CD4-positive, alpha-beta T cell (primary cell): ENCODE data around the gene ARL16. TPM values are rescaled to one million over a fixed set of nuclear protein-coding genes. Genes with fewer than 3 reads are reported as not detected.
A peak's percentile ranks its signal among the peaks of the same experiment; 100 is the strongest.

ENCODE experiments used
- ATAC-seq: fragments of 200-7000 bp; cut with Tn5 transposase; one replicate; pipeline ENCODE4 v1.10.0; 2022; ENCODE audit warnings: mild to moderate bottlenecking; ENCODE audit not compliant: poor library complexity
- CTCF ChIA-PET: fragments of 350-600 bp; sonication (Branson Sonifier 250); formaldehyde crosslinking; loops from one replicate; lab custom pipeline; 2021; ENCODE audit warnings: antibody characterized with exemption, inconsistent platforms; lab: Charles Lee
- POLR2A ChIA-PET: fragments of 350-600 bp; sonication (Branson Sonifier 250); formaldehyde crosslinking; loops from one replicate; lab custom pipeline; 2021; ENCODE audit warnings: antibody characterized with exemption, inconsistent platforms; lab: Charles Lee
- DNase-seq, 14 experiments: peaks; one replicate each; pipeline ENCODE4 v3.0.0-alpha.2; 2013 to 2020; ENCODE audit warnings: mixed read lengths in 2 of 14
- H3K27ac ChIP-seq, 2 donors: one replicate each; pipeline versions ENCODE4 v1.5.1 to v1.7.0; 2013; ENCODE audit warnings: low read length in 2 of 2, low read depth in 1 of 2, mild to moderate bottlenecking in 1 of 2
- H3K27me3 ChIP-seq, 2 experiments: 1 replicate in 1 of 2; 2 replicates in 1 of 2; pipeline versions ENCODE4 v1.6.1 to v1.7.0; 2013; ENCODE audit warnings: low read length in 2 of 2, control low read depth in 1 of 2, mild to moderate bottlenecking in 1 of 2, moderate library complexity in 1 of 2; ENCODE audit not compliant: insufficient read depth in 2 of 2, control insufficient read depth in 1 of 2
- H3K36me3 ChIP-seq: one replicate; pipeline ENCODE4 v1.6.1; 2013; ENCODE audit warnings: low read length, control low read depth; ENCODE audit not compliant: insufficient read depth
- H3K4me1 ChIP-seq: one replicate; pipeline ENCODE4 v1.6.1; 2013; ENCODE audit warnings: low read length, control low read depth; ENCODE audit not compliant: insufficient read depth
- H3K4me3 ChIP-seq: one replicate; pipeline ENCODE4 v1.5.1; 2013; ENCODE audit warnings: mild to moderate bottlenecking, low read length, moderate library complexity
- H3K9me3 ChIP-seq, 2 experiments: 1 replicate in 1 of 2; 2 replicates in 1 of 2; pipeline versions ENCODE4 v1.6.1 to v1.7.0; 2013; ENCODE audit warnings: low read length in 2 of 2, mild to moderate bottlenecking in 2 of 2, control low read depth in 1 of 2, moderate library complexity in 1 of 2; ENCODE audit not compliant: control insufficient read depth in 1 of 2, insufficient read depth in 1 of 2
- H3K27ac Mint-ChIP-seq: one replicate; pipeline ENCODE4 v1.8.0; 2020; ENCODE audit warnings: mixed read lengths
- H3K27me3 Mint-ChIP-seq: one replicate; pipeline ENCODE4 v1.8.0; 2021; ENCODE audit warnings: mixed read lengths
- H3K36me3 Mint-ChIP-seq: one replicate; pipeline ENCODE4 v1.8.0; 2021; ENCODE audit warnings: low read depth, mixed read lengths
- H3K4me1 Mint-ChIP-seq: one replicate; pipeline ENCODE4 v1.8.0; 2021; ENCODE audit warnings: low read depth, mixed read lengths
- H3K4me3 Mint-ChIP-seq: one replicate; pipeline ENCODE4 v1.8.0; 2020; ENCODE audit warnings: mild to moderate bottlenecking, mixed read lengths
- H3K9me3 Mint-ChIP-seq: one replicate; pipeline ENCODE4 v1.8.0; 2020; ENCODE audit warnings: mixed read lengths
- intact Hi-C, 2 experiments: fragments of 100-400 bp; cut with DNase I in 1 of 2; cut with micrococcal nuclease in 1 of 2; formaldehyde crosslinking; loops; one replicate each; pipeline versions ENCODE4 v1.15.1 to v1.9.0; 2023 to 2025; cut with DNase I, micrococcal nuclease
- total RNA-seq, 174 experiments: library from RNA in 2 of 174; stranded (reverse) in 2 of 174; gene quantifications; one replicate each; pipeline ENCODE4 v1.2.3 and lab custom pipeline; 2021 to 2026
- TF ChIP-seq, protein P1 (sequence below): fragments of 200-600 bp; IDR thresholded peaks from one replicate; pipeline ENCODE4 v1.8.0; 2022; ENCODE audit warnings: antibody characterized with exemption, mild to moderate bottlenecking

Gene ARL16
- total RNA-seq, 2 experiments from 2014 or later = 35.7 to 38.5 TPM

DNA sequence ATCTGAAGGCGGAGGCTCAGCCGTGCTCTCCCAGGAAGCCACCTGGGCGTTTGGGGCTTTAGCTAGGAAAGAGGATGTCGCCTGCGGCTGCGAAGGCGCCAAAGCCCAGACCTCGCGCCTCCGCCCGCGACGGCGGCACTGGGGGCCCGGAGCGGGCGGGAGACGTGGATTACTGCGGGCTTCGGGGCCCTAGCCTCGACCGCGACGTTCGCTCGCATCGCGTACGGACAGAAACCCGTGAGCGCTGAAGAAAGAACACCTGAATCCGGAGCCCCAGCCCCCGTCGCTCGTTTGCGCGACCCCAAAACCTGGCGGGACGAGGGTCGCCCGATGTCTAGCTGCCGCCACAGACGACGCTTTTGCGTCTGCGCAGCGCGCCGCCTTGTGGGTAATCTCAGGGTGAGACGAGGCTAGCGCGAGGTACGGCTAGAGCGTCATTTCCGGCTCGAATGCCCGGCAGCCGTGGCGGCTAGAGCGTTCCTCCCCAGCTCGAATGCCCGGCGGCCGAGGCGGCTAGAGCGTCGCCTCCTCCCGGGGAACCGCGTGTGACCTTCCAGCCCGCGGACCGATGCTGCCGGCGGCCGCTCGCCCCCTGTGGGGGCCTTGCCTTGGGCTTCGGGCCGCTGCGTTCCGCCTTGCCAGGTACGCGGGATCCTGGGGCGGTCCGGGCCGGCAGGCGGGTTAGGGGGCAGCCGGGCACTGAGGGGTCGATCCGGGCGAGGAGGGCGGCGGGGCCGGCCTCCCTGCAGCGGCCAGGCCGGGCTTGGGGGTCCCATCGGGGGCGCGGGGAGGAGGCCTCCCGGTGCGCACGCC, 19.5 kb upstream of the ARL16 start, which contains the start of gene MRPL12:
Gene MRPL12 (plus strand): TSS at position 434 of the 813 bp plus-strand sequence. CDS start 135 bp downstream, at position 569.
- CTCF ChIA-PET = interaction anchor here (1.3 kb wide), 1 partner anchor 23 kb away, joined by 3 read pairs; no protein-coding TSS in a partner anchor
- intact Hi-C loops = loop anchor here (1.0 to 5.0 kb wide), 5 partner anchors 8 to 224 kb away; partner anchors contain the start of genes CCDC137 (in 1 of the 2), HGS (in 1 of the 2), MAFG (in 1 of the 2) and NPLOC4 (in 1 of the 2)
- no peaks in the 10 kb centered on the region for H3K9me3 Mint-ChIP-seq

DNA sequence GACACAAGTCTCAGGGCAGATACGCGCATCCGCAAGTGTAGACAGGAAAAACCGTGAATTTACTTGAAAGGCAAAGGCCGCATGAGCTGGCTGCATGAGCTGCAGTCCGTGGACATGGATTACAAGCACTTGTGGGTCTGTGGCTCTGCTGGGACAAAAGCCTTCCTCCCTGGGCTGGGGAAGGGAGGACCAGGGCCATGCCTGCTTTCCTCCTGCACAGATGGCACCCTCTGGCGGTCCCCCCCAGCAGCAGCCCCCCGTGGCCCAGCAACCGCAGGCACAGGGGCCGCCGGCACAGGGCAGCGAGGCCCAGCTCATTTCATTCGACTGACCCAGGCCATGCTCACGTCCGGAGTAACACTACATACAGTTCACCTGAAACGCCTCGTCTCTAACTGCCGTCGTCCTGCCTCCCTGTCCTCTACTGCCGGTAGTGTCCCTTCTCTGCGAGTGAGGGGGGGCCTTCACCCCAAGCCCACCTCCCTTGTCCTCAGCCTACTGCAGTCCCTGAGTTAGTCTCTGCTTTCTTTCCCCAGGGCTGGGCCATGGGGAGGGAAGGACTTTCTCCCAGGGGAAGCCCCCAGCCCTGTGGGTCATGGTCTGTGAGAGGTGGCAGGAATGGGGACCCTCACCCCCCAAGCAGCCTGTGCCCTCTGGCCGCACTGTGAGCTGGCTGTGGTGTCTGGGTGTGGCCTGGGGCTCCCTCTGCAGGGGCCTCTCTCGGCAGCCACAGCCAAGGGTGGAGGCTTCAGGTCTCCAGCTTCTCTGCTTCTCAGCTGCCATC, 17.9 kb upstream of the ARL16 start:
- Mint-ChIP-seq H3K36me3 (peaks cover 69% of the 10 kb centered on the region), H3K27me3 (no peaks in the 10 kb centered on the region), H3K9me3 (no peaks in the 10 kb centered on the region), H3K4me3 (no peak overlapping the region), H3K4me1 (peaks cover 27% of the 10 kb centered on the region), H3K27ac (peak overlapping the region; percentile 97)
- ChIA-PET CTCF (interaction anchor here (1.8 kb wide), 1 partner anchor 18 kb away, joined by 5 read pairs; the partner anchor contains the start of genes ARL16 and HGS), POLR2A (interaction anchor here (0.7 to 4.7 kb wide), 5 partner anchors 16 to 336 kb away, joined by 3 to 43 read pairs (median 4); partner anchors contain the start of genes ARL16, CCDC137, DCXR and HGS)
- Histone ChIP-seq H3K4me1 (peaks cover 39% of the 10 kb centered on the region), H3K4me3 (peak overlapping the region; percentile 93), H3K27ac (peak overlapping the region in 1 of 2 donors; percentile 32), H3K36me3 (peaks cover 51% of the 10 kb centered on the region), H3K9me3 (no peaks in the 10 kb centered on the region), H3K27me3 (no peaks in the 10 kb centered on the region)
- ATAC-seq (no peak), DNase-seq (peak in 2 of 14 experiments; percentile 38 to 47)
- TF ChIP-seq, protein P1, sequence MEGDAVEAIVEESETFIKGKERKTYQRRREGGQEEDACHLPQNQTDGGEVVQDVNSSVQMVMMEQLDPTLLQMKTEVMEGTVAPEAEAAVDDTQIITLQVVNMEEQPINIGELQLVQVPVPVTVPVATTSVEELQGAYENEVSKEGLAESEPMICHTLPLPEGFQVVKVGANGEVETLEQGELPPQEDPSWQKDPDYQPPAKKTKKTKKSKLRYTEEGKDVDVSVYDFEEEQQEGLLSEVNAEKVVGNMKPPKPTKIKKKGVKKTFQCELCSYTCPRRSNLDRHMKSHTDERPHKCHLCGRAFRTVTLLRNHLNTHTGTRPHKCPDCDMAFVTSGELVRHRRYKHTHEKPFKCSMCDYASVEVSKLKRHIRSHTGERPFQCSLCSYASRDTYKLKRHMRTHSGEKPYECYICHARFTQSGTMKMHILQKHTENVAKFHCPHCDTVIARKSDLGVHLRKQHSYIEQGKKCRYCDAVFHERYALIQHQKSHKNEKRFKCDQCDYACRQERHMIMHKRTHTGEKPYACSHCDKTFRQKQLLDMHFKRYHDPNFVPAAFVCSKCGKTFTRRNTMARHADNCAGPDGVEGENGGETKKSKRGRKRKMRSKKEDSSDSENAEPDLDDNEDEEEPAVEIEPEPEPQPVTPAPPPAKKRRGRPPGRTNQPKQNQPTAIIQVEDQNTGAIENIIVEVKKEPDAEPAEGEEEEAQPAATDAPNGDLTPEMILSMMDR = no peak
- intact Hi-C loops = loop anchor here (2.0 to 5.0 kb wide), 4 partner anchors 17 to 226 kb away; partner anchors contain the start of genes CCDC137 (in 1 of the 2), HGS (in 1 of the 2), MAFG (in 1 of the 2) and NPLOC4 (in 1 of the 2)

More for the DNA sequence above, 19.5 kb upstream of the ARL16 start, which contains the start of gene MRPL12:
- DNase-seq (peak; percentile 74 to 94 (median 85)), ATAC-seq (peak; percentile 87)
- Mint-ChIP-seq H3K27ac (peak within 1 kb of the TSS; percentile 97), H3K4me1 (peaks cover 27% of the 10 kb centered on the region), H3K4me3 (peak within 1 kb of the TSS; percentile 94), H3K36me3 (peaks cover 59% of the 10 kb centered on the region), H3K27me3 (no peaks in the 10 kb centered on the region)
- H3K36me3 ChIP-seq = peaks cover 47% of the 10 kb centered on the region
- POLR2A ChIA-PET = interaction anchor here (0.6 to 4.7 kb wide), 18 partner anchors 8 to 624 kb away, joined by 3 to 43 read pairs (median 4); partner anchors contain the start of genes ARHGDIA, ARL16, CCDC137 and DCXR
- H3K27ac ChIP-seq = peak within 1 kb of the TSS; percentile 94
- H3K27me3 ChIP-seq = no peaks in the 10 kb centered on the region
- H3K4me1 ChIP-seq = peaks cover 39% of the 10 kb centered on the region
- peak within 1 kb of the TSS; percentile 93 for H3K4me3 ChIP-seq
- H3K9me3 ChIP-seq = no peaks in the 10 kb centered on the region
- TF ChIP-seq, protein P1 = peak; percentile 12
